Activated CD4-positive, alpha-beta T cell treated with anti-CD3 and anti-CD28 coated beads, Interleukin-2, Interleukin-6, amounts not matched to agents 100 ng/mL and 50 ng/mL, durations not matched to agents 16 hours and 8 hours (primary cell): Measurements from ENCODE around the gene TMEM165.
A peak's percentile ranks its signal among the peaks of the same experiment; 100 is the strongest.

Experiments
- DNase-seq: peaks from one replicate; pipeline ENCODE4 v3.0.0-alpha.2; 2020

The TMEM165 gene

DNA sequence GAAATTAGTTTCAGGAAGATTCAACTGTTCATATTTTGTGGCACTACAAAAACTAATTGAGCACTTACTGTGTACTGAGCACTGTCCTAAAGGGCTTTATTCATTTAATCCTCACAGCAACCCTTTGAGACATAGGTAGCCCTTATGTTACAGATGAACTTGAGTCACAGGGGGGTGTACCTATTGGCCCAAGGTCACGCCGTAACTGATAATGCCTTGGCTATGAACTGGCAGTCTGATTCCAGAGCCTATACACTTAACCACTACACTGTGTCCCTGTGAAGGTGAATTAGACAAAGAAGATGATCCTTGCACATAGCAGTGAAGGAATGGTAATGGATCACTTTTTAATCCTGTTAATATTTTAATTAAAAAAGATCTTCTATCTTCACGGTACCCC, 12.0 kb downstream of the TMEM165 start:
- no peak for DNase-seq

DNA sequence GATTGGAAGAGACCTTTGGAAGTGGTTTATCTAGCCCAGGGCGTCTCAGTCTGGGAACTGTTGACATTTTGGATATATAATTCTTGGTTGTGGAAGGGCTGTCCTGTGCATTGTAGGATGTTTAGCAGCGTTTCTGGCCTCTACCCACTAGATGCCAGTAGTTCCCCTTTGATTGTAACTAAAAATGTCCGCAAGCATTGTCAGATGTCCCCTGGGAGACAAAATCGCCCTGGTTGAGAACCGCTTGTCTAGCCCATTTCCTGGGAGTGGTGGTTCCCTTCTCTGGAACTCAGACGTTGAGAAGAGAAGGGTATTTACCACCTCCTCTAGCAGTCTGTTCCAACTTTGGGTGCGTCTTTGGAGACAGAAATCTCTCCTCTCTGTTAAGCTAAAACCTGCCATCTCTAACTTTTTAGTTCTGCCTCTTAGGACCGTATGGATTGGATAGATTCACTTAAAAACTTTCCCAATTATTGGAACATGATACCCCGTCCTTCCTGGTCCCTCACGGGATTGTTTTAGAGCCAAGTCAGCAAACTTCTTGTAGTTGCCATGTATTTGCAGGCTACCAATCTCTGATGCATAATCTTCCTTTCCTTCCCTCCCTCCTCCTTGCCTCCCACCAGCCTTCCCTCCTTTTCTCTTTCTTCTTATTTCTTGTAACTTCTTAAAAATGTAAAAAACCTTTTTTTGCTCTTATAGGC, 13.9 kb downstream of the TMEM165 start:
- DNase-seq = no peak

DNA sequence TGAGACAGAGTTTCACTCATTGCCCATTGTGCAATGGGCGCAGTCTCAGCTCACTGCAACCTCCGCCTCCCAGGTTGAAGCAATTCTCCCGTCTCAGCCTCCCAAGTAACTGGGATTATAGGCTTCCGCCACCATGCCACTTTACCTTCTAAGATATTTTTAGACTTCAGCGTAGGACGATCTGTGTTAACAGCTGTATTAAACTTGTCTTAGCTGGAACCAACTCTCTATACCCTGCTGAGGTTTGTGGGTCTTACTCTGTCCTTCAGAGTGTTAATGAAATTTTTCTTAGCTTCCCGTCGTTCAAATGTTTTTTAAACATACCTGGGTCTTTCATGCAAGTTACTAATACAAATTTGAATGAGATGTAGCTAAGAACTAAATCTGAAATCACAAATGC, 14.7 kb downstream of the TMEM165 start:
- no peak for DNase-seq

DNA sequence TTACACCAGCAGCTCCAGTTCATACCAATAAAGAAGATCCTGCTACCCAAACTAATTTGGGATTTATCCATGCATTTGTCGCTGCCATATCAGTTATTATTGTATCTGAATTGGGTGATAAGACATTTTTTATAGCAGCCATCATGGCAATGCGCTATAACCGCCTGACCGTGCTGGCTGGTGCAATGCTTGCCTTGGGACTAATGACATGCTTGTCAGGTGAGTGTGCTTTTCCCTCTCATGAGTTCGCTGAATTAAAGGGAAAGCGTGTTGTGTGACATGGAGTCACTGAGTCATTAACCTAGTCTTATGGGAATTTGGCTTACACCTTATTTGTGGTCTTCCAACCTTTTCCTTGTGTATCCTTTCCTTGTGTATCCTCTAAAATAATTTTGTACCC, 15.9 kb downstream of the TMEM165 start:
- DNase-seq = no peak

DNA sequence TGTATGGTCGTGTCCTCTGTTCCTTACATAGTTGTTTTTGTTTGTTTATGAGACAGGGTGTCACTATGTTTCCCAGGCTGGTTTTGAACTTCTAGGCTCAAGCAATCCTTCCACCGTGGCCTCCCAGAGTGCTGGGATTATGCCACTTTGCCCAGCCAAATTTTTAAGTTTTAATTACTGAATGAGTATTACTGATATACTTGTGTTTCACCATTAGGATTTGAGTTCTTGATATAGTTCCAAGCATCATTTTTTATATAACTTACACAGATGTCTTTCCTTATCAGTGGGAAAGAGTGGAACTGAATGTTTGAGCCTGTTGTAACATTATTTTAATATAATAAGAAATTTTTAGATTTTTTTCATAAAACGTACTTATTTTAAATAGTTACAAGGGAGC, 20.4 kb downstream of the TMEM165 start:
- no peak for DNase-seq

DNA sequence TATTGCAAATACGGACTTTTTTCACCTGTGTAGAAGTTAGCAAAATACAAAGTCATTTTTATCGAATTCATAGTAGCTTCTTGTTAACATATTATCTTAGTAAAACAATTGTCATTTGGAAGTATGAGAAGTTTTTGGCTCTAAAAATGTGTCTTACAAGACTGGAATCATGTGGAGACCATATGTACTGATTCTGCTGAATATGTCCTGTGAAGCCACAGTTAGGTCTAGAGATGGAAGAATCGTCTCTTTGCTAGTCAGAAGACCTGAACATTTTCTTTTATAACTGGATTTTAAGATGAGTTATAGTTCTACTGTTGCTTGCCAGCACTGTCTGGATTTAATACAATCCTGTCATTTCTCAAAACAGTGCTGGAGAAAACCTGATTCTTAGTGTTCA, 29.0 kb downstream of the TMEM165 start:
- no peak for DNase-seq

DNA sequence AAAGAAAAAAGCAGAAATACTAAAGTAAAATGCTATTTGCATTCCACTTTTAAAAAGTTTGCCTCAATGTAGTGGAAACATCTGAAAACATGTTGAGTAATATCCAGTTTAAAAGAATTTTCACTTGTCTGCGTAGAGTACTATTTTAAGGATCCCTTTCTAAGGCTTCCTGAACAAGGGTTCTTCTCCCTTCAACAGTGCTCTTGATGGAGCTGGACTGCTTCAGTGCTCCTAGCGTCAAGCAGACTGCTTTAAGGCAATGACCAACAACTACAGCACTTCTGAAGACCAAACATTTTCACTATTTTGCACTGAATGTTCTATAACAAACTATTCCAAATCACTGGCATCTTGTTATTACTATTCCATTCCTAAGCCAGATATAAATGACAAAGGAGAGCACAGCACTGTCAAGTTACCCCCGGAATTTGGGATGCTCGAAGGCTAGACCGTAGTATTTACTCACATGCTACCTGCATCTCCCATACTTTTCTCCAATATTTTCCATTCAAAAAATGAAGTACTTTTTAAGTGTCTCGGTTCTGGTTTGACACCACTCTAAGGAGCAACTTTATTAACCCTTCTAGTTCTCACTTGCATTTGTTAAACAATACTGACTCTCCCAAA, 36.1 kb downstream of the TMEM165 start:
- DNase-seq = no peak

DNA sequence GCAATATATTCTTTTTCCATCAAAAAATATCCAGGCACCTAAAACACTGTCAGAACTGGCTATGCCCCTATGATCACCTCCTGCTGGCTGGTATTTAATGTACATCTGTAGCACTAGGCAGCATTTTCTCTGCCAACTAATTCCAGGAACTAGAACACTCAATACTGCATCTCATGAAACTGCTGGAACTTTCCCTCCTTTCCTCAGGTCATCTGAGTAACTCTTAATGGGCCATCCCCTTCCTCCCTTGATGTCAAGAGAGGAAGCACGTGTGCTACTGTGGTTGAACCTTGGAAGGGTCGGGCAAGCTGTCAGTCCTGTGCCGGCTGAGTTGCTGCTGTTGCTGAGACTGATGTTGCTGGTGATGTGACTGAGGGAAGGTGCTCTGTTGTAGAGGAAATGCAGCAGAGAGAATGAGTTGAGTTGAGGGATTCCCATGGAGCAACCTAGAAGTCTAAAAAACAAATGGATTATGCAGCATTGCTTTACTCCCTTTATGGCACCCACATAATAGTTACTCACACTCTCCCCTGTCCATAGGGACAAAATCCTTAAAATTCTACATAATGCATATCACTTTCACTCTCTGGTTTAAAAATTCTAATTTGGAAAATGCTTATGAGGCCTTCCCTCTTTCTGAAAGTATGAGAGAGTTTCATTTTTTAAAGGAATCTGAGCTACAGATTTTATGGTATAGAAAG, 39.5 kb downstream of the TMEM165 start:
- DNase-seq = peak; percentile 69

DNA sequence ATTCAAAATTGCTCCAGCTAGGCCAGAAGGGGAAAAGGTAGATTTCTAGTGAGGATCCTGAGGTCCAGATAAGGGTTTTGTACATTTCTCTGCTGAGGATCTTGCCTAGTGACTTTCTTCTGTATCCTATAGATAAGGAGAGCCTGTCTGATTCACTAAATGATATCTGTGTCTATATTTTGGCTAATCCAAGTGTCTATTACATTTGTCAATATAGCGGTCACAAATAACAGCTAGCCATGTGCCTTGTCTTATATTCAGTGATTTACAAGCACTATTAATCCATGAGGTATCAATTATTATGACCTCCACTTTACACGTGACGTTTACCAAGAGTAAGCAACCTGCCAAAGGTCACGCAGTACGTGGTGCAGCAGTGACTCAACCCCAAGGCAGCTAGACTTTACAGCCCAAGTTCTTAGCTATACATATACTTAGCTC, 41.6 kb downstream of the TMEM165 start:
- DNase-seq = no peak

DNA sequence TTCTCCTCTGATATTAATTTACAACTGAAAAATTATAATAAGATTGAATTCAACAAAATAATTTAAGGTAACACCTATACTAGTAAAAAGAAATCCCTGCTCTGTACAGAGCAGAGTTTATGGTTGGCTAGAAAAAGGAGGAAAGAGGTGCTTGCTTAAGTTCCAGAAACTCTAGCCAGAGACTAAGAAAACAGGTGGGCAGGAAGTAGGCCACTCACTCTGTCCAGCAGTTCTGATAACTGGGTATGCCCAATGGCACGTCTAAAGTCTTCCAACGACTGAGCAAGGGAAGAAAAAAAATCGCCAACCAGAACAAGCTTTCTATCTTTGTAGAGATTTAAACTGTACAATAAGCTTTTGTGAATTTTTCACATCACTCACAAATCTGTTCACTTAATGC, 42.1 kb downstream of the TMEM165 start:
- no peak for DNase-seq

DNA sequence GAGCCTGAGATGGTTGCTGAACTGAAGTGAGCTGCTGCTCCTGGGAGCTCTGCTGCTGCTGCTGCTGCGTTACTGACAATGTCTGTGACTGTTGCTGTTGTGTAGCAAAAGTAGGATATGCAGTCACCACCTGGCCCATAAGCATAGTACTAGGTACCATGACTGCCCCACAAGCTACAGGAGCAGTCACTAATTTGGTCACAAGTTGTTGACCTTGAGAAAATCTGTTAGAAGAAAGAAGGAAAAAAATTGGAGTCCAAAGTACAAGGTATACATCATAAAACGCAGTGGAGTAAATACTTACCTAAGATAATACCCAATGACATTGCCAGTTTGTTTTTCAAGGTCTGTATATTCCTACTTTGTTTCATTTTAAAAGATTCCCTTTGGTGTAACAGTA, 42.6 kb downstream of the TMEM165 start:
- DNase-seq = no peak

DNA sequence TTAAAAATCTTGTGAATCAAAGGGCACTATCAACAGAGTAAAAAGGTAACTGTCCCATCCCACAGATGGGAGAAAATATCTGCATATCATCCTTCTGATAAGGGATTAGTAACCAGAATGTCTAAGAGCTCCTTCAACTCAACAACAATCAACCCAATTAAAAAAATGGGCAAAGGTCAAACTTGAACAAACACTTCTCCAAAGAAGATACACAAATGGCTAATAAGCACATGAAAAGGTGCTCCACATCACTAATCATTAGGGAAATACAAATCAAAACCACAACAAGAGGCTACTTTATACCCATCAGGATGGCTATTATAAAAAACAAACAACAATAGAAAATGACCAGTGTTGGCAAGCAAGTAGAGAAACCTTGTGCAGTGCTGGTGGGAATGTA, 43.3 kb downstream of the TMEM165 start:
- DNase-seq = no peak

DNA sequence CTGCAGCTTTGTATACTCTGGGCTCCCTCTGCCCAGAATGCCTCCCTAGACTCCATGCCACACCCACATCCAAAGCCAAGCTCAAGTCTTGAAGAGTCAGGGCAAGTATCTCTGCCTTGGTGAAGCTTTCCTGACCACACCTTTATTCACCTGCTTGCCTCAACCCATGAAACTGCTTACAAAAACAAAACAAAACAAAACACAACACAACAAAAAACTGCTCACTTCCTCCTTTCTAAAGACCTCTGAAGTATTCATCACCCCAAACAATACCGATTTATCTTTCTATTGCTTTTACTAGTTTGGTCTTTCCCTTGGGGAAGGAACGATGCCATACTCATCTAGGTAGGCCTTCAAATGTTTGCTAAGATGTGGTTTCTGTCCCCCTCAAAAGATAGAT, 45.0 kb downstream of the TMEM165 start:
- DNase-seq = no peak

DNA sequence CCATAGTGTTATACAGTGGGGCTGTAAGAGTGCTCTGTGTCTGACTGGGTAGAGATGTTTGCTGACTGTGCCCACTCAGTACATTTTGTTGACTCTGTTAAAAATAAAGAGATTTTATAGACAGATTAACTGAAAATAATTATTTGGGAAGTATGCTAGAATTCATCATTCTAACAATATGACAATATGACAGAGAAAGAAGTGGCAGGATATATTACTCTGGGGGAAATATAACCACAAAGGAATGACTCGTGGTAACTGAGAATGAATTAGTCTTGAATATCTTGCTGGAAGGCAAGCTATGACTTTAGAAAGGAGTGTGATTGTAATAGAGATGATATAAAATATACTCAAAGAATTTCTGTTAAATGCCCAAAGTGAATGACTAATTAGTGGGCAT, 46.8 kb downstream of the TMEM165 start:
- DNase-seq = no peak

DNA sequence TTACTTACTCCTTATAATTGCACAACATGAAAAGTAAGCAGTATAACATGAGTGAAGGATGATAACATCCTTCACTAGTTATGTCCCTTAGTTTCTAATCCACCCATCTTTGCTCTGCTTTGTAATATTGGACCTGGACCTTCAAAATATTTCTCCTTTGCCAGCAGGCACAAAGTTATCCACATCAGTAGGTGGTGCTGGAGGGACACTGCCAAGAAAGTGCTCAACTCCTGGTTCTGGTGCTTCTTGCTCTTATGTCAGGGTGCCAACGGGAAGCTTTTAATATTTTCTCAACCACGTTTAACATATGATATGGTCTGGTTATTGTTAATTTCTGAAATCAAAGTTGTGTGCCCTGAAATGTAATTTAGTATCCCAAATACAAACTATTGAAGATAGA, 49.1 kb downstream of the TMEM165 start:
- no peak for DNase-seq

DNA sequence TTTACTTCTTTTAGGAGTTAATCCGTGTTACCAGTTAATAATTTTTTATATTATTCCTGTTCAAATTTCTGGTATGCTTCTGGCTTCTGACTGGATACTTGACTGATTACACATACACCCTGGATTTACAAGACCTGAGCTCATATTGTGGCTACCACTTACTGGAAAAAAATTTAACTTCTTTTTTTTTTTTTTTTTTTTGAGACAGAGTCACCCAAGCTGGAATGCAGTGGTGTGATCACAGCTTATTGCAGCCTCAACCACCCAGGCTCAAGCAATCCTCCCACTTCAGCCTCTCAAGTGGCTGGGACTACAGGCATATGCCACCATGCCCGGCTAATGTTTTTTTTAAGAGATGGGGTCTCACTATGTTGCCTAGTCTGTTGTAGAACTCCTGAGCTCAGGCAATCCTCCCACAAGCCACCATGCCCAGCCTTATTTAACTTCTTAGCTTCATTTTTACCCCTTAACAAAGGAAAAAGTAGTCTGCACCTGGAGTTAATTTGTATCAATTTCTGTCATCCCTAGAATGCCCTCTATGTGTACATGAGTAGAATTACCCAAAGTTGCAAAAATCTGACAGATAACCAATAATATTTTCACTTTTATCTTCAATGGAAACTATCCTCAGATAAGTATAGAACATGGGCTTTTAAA, 50.3 kb downstream of the TMEM165 start:
- no peak for DNase-seq

DNA sequence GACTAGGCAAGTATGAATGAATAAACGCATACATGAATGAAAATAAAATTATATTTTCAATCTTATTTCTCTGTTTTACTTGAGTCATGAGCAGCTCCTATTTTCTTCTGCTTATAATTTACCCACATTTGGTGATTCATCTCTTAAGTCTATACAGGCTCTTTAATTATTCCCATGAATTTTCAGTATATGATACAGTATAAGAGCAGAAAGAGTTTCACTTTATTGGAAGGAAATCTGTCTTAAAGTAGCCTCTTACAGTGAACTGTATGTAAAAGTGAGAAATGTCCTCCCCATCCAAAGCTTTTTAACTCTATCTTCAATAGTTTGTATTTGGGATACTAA, 50.8 kb downstream of the TMEM165 start:
- DNase-seq = no peak

DNA sequence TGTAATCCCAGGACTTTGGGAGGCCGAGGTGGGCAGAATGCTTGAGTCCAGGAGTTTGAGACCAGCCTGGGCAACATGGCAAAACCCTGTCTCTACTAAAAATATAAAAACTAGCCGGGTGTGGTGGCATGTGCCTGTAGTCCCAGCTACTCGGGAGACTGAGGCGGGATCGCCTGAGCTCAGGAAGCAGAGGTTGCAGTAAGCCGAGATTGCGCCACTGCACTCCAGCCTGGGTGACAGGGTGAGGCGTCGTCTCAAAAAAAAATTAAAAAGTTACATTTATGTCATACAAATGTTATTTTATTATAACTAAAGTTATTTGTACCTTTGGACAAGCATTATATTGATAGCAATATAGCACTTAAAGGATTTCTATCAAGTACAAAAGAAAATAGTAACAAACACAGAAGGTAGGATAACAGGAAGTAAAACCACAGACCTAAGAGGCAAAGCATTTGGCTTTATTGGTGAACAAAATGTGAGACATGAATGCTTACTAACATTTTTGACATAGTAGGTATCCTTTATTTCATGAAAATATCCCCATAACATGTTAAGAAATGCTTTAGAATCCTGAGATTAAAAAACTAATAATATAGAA, 51.5 kb downstream of the TMEM165 start:
- no peak for DNase-seq

DNA sequence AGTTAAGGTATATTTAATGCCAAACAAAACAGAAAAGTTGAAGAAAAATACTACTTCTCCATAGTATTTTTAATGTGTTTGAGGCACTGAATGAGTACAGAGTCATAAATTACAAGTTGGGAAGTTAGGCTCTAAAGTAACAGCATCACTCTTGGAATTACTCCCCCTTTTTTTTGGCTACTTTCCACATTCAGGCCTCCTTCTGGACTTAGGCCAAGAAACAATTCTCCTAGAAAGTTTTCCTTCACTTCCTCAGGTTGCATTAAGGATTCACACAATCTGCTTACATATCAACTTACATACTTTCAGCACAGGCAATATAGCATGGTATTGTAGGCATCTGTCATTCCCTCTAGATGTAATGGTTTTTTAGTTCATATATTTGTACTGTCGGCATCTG, 52.1 kb downstream of the TMEM165 start:
- no peak for DNase-seq

DNA sequence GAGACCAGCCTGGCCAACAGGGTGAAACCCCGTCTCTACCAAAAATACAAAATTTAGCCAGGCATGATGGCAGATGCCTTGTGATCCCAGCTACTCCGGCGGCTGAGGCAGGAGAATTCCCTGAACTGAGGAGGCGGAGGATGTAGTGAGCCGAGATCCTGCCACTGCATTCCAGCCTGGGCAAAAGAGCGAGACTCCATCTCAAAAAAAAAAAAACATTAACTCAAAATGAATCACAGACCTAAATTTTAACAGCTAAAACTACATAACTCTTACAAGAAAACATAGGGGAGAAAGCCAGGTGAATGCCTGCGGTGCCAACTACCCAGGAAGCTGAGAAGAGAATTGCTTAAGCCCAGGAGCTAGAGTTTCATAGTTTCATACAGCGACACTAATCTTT, 54.8 kb downstream of the TMEM165 start:
- DNase-seq = no peak

DNA sequence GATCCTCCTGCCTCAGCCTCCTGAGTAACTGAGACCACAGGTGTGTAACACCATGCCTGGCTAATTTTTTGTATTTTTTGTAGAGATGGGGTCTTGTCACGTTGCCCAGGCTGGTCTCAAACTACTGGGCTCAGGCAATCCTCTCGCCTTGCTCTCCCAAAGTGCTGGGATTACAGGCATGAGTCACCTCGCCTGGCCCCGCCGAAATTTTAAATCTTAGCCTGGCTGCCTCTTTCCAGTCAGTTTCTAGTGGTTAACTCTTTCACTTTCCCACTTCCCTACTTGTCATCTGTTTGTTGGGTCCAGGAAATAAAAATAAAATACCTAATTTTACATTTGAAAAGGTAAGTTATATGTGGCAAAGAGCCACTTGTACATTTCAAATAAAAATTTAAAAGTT, 62.4 kb downstream of the TMEM165 start:
- no peak for DNase-seq

DNA sequence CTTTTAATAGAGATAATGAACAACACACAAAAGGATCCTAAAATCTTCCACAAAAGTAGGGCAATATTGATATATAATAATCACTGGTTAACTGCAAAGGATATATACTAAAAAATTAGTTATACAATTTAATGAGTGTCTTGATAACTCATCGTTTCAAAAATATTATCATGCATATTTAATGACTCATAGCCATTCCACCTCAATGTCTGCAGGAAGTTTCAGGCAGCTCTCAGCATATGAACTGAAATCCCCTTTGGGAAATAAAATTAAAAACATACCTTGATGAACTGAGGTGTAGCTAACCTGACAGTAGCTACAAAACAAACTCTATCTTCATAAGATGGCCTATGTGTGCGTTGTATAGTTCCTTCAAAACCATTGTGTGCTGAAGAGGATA, 62.9 kb downstream of the TMEM165 start:
- no peak for DNase-seq

DNA sequence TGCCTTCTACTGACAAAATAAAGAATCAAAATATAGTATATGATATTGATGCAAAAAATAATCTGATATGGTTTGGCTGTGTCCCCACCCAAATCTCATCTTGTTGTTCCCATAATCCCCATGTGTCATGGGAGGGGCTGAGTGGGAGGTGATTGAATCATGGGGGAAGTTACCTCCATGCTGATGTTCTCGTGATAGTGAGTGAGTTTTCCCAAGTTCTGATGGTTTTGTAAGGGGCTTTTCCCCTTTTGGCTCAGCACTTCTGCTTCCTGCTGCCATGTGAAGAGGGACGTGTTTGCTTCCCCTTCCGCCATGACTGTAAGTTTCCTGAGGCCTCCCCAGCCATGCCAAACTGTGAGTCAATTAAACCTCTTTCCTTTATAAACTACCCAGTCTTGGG, 70.2 kb downstream of the TMEM165 start:
- no peak for DNase-seq

DNA sequence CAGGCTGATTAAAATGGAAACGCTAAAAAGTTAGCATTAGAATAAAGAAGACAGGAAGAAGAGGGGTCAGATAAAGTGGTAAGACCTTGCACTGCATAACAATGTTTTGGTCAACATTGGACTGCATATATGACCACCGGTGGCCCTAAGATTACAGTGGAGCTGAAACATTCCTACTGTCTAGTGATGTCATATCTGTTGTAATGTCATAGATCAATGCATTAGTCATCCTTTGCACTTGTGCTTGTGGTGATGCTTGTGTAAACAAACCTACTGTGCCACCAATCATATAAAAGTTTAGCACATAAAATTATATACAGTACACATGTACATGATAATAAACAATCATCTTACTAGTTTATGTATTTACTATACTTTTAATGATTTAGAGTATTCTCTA, 73.0 kb downstream of the TMEM165 start:
- DNase-seq = no peak
